ENCODE data around the gene COPS7B.

DNA sequence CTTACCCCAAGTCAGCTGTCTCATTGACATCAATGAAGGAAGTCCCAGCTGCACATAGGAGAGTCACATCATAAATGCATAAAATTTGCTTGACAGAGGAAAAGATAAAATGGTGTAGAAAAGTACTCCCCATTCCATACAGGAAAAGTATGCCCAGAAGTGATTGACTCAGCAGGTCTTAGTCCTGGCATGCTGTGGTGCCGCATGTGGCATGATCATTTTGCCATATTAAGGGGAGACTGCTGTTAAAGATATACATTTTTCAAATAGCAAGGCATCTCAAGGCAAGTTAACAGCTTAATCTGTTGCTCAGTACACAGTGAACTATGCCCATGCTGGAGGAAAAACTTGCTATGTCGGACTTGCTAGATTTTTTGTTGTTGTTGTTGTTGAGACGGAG, 8.1 kb downstream of the COPS7B start:
- TF ChIP-seq, protein P1, sequence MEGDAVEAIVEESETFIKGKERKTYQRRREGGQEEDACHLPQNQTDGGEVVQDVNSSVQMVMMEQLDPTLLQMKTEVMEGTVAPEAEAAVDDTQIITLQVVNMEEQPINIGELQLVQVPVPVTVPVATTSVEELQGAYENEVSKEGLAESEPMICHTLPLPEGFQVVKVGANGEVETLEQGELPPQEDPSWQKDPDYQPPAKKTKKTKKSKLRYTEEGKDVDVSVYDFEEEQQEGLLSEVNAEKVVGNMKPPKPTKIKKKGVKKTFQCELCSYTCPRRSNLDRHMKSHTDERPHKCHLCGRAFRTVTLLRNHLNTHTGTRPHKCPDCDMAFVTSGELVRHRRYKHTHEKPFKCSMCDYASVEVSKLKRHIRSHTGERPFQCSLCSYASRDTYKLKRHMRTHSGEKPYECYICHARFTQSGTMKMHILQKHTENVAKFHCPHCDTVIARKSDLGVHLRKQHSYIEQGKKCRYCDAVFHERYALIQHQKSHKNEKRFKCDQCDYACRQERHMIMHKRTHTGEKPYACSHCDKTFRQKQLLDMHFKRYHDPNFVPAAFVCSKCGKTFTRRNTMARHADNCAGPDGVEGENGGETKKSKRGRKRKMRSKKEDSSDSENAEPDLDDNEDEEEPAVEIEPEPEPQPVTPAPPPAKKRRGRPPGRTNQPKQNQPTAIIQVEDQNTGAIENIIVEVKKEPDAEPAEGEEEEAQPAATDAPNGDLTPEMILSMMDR (conservative IDR thresholded peaks at IDR 0.05; ENCODE audit: low read depth, low read length): no peak
- TF ChIP-seq EZH2 (IDR thresholded peaks at IDR 0.05; ENCODE audit: borderline replicate concordance, low read depth, low read length, poor library complexity, severe bottlenecking): no peak

Data from A673 (cell line).